ENCODE measurements around the gene DOLPP1.
A peak's percentile ranks its signal among the peaks of the same experiment; 100 is the strongest.
"Not testable (repeated sequence)": the region's sequence is repeated elsewhere in the genome, so short reads cannot be mapped to it uniquely, and the experiment has no call there.

Gene DOLPP1

GRCh38 chr9:129113645-129114304 lies 32.9 kb downstream of the DOLPP1 start:
- DNase-seq, result no peak

DNA sequence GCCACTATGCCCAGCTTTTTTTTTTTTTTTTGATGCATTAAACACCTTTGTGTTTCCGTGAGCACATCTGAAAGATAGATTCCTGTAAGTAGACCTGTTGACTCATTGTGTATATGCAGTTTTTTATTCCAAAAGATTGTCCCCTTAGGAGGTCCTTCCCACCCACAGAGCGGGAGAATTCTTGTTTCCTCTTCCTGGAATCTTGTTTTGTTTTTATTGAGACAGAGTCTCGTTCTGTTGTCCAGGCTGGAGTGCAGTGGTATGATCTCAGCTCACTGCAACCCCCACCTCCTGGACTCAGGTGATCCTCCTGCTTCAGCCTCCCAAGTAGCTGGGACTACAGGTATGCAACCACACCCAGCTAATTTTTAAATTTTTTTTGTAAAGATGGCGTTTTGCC lies 37.9 kb downstream of the DOLPP1 start:
- no peak for DNase-seq

GRCh38 chr9:129121483-129121882 lies 40.6 kb downstream of the DOLPP1 start:
- DNase-seq, result no peak

DNA sequence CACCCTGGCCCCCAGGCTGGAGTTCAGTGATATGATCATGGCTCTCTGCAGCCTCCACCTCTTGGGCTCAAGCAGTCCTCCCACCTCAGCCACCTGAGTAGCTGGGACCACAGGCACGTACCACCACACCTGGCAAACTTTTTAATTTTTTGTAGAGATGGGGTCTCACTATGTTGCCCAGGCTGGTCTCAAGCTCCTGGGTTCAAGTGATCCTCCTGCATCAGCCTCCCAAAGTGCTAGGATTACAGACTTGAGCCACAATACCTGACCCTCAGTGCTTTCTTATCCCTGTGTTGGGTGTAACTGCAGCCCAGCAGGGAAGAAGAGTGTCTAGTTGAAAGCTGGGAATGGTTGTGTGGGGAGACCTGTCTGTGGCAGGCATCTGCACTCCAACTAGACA lies 41.2 kb downstream of the DOLPP1 start:
- DNase-seq, result no peak

GRCh38 chr9:129122976-129123375 lies 42.1 kb downstream of the DOLPP1 start:
- not testable (repeated sequence) for DNase-seq

DNA sequence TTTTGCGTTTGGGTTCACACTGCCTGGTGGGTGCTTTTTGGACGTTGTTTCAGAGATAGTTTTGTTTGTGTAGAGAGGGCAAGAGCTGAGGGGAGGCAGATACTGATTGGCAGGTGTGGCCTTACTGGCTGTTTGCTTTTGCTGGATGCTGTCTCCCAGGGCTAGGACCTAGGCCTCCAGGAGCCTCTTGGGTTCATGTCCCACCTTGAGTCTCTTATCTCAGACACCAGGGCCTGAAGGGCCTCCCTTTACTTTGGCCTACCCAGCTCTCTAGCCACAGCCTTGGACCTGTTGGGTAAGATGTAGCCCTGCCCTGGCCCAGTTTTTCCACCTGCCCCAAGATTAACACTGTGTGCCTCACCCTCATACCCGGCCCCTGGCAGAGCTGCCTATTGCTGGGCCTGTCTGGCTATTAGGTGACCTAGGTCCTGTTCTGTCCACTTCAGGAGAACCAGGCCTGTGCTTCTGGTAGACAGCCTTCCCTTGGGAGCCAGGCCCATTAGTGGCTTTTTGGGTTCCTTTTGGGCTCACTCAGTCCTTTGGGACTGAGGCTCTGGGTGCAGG lies 43.7 kb downstream of the DOLPP1 start:
- no peak for DNase-seq

GRCh38 chr9:129125478-129125877 lies 44.6 kb downstream of the DOLPP1 start:
- no peak for DNase-seq

- no peak for DNase-seq
Measured at GRCh38 chr9:129126749-129127618, 46.1 kb downstream of the DOLPP1 start.

DNA sequence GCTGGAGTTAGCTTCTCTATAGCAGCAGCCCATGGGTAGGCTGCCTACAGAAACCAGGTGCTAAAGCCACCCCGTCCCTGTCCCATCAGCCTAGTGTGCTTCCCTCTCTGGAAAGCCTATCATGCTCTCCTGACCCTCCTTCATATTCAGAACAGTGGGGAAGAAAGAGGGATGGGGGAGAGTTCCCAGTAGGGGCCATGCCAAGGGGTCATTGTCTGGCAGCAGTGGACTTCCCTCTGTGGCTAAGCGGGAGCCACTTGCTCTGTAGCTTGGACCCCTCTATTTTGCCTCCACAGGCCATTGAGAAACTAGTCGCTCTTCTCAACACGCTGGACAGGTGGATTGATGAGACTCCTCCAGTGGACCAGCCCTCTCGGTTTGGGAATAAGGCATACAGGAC lies 47.8 kb downstream of the DOLPP1 start:
- no peak for DNase-seq

DNA sequence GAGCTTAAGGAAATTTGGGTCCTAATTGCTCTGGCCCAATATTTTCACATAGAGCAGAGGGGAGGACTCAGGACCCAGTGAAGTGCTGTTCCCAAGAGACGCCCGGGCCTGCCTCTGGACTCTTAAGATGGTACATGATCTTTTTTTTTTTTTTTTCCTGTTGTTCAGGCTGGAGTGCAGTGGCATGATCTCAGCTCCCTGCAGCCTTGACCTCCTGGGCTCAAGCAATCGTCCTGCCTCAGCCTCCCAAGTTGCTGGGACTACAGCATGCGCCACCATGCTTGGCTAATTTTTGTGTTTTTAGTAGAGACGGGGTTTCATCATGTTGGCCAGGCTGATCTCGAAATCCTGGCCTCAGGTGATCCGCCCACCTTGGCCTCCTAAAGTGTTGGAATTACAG lies 49.4 kb downstream of the DOLPP1 start:
- not testable (repeated sequence) for DNase-seq

DNA sequence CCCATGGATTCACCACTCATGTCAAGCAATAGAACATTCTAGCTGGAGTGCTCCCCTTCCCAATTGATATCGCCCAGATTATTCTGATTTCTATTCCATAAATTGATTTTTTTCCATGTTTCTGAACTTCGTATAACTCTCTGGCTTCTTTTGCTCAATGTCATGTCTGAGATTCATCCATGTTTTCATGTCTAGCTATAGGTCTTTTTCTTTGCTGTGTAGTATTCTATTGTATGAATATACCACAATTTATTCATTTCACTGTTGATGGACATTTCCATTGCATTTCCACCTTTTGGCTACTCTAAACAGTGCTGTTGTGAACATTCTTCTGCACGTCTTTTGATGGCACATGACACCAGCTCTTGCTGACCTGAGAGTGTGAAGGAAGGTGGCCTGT lies 49.9 kb downstream of the DOLPP1 start:
- DNase-seq, result no peak

- peak; percentile 77 for DNase-seq
Measured at GRCh38 chr9:129131300-129132145, 50.6 kb downstream of the DOLPP1 start.

DNA sequence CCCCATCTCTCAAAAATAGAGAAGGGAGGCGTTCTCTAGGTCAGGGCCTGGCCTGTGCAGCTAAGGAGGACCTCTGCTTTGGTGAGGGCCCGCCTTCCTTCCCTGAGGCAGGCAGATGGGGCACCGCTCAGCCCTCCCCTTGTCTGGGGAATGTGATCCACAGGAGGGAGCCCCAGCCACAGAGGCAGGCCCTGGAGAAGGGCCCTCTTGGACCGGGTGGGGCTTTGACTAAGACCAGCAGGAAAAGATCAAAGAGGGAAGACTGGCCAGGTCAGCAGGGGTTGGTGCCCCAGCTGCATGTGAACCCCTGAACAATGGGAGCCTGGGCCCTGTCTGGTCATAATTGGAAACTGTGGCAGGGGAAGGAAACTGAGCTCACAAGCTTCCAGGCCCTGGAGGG lies 52.2 kb downstream of the DOLPP1 start:
- DNase-seq, result no peak

GRCh38 chr9:129135476-129135875 lies 54.6 kb downstream of the DOLPP1 start:
- no peak for DNase-seq

GRCh38 chr9:129136446-129137035 lies 55.6 kb downstream of the DOLPP1 start:
- DNase-seq, result no peak

DNA sequence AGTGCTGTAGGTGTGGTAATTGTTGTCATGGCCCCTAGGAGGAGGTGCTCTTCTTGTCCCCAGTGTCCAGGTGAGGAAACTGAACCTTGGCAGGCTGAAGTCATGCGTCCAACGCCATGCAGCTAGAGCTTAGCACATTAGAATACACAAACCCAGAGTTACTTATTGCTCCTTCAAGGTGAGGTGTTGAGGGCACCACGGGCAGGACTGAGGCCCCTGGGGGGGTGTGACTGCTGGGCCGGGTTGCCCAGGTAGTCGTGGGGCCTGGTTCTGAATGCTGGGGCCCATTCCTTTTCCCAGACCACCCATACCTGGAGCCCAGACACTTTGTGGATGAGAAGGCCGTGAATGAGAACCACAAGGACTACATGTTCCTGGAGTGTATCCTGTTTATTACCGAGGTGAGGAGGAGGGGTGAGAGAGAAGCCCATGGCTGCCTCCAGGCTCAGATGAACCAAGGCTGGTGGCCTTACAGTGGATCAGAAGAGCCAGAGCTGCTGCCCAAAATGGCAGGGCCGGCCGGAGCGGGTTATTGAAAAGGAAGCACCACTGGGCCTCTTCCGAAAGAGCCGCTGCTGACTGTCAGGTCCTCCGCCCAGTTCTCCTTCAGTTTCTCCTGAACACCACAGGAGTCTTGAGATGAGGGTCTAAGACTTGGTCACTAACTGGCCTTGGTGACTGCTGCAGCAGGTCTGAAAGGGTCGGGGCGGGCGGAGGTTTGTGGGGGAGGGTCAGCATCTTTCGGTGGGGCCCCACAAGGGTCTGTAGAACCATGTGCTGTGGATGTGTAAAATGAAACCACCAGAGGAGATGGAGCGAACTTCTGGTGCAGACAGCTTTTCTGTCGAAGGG lies 56.6 kb downstream of the DOLPP1 start:
- no peak for DNase-seq

GRCh38 chr9:129138144-129138462 lies 57.2 kb downstream of the DOLPP1 start:
- no peak for DNase-seq

GRCh38 chr9:129138476-129139232 lies 57.7 kb downstream of the DOLPP1 start:
- DNase-seq, result no peak

DNA sequence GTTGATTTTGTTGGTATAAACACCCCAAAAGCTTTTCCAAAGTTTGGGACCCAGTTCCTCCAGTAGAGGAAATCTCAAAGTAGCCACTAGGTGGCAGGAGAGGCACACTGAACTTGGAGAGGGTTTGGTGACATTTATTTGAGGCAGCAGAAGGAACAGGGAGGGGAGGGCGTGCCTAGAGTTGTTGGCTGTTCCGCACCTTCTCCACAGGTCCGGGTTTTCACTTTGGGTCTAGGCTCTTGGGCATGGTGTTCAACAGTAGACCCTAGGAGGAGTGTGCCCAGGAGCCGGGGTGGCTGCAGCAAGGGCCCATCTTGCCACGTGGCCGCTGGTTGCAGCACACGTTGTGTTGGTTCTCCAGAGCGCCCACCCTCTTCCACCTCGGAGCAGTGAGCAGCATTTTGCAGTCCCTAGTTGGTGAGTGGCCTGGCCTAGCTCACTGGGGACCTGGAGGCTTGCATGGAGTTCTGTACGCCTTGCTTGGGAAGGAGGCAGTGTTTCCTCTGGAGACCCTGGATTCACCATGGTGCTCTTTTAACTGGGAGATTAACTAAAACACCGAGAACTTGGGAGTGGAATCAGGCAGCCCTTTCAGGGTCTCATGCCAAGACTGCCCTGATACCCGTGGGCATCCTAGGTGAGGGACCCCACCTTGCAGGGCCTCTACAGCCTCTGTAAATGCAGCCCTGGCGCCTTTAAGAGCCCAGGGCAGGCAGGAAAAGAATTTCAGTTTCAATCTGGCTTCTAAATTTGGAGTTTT lies 58.5 kb downstream of the DOLPP1 start:
- DNase-seq, result peak; percentile 77

DNA sequence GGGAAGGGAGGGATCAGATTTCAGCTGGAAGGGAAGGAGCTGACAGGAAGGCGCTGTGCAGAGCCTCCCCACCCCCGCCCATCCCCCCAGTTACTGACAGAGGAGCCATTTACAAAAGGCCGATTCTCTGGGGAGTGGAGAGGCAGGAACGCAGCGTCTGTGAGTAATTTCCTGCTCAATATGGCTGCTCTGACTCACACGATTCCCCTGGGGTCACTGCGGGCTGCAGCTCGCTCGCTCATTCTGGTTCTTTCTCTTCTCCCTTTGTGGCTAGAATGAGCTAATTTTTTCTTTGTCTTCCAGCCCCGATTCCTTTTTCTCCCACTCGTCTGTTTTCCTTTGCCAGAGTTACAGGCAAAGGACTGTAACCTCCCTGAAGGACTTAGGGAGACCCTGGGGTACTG lies 59.1 kb downstream of the DOLPP1 start:
- DNase-seq, result peak; percentile 75

Data from central memory CD4-positive, alpha-beta T cell (primary cell).